Stomach (tissue), 9 donors: ENCODE measurements around the gene VCPKMT. TPM values are rescaled to one million over a fixed set of nuclear protein-coding genes. Genes with fewer than 3 reads are reported as not detected.

ENCODE experiments used
- DNase-seq, 2 donors: peaks; one replicate each; pipeline versions ENCODE4 v3.0.0 to v3.0.0-alpha.2; 2013 to 2019
- H3K27ac ChIP-seq, 5 donors: fragments of 200-600 bp in 4 of 5; sonication (generic) in 4 of 5; one replicate each; pipeline ENCODE4 v1.5.1; 2013 to 2019; ENCODE audit warnings: mild to moderate bottlenecking in 1 of 5, moderate library complexity in 1 of 5
- H3K27me3 ChIP-seq, 3 donors: fragments of 200-600 bp; sonication (generic); one replicate each; pipeline ENCODE4 v1.5.1; 2017 to 2019; ENCODE audit warnings: mixed run types in 1 of 3
- H3K36me3 ChIP-seq, 4 donors: fragments of 200-600 bp; sonication (generic); 1 replicate in 3 of 4; 2 replicates in 1 of 4; pipeline ENCODE4 v1.5.1; 2016 to 2019
- H3K4me1 ChIP-seq, 4 donors: fragments of 200-600 bp; sonication (generic); one replicate each; pipeline ENCODE4 v1.5.1; 2016 to 2019
- H3K4me3 ChIP-seq, 4 donors: fragments of 200-600 bp; sonication (generic) in 3 of 4; one replicate each; pipeline ENCODE4 v1.5.1; 2016 to 2019; ENCODE audit warnings: mild to moderate bottlenecking in 1 of 4
- H3K9me3 ChIP-seq, 4 donors: fragments of 200-600 bp; sonication (generic); one replicate each; pipeline ENCODE4 v1.5.1; 2016 to 2019
- CTCF ChIP-seq, 7 experiments: fragments of 450-650 bp in 4 of 7; fragments of 200-600 bp in 3 of 7; sonication (generic) in 3 of 7; IDR thresholded peaks; one replicate each; pipeline ENCODE4 v1.5.1; 2016 to 2019; ENCODE audit warnings: antibody characterized with exemption in 7 of 7, control low read depth in 2 of 7, mild to moderate bottlenecking in 1 of 7
- EP300 ChIP-seq: sonication (generic); formaldehyde crosslinking; IDR thresholded peaks from one replicate; pipeline ENCODE4 v1.6.1; 2017; ENCODE audit warnings: antibody characterized with exemption
- POLR2A ChIP-seq, 4 donors: fragments of 450-650 bp; IDR thresholded peaks; one replicate each; pipeline ENCODE4 v1.6.1; 2016; ENCODE audit warnings: antibody characterized with exemption in 4 of 4, control low read depth in 2 of 4, mild to moderate bottlenecking in 1 of 4, moderate library complexity in 1 of 4
- POLR2AphosphoS5 ChIP-seq, 3 donors: sonication (generic); formaldehyde crosslinking; IDR thresholded peaks; one replicate each; pipeline ENCODE4 v1.6.1; 2016; ENCODE audit warnings: antibody characterized with exemption in 3 of 3
- WGBS, 5 donors: extraction: QIAGEN DNeasy Blood & Tissue Kit in 3 of 5; methylation state at CpG; one replicate each; pipeline versions ENCODE4 v1.1.5 to v1.1.7; 2013 to 2018; 5-methylcytosine and 5-hydroxymethylcytosine counted together
- intact Hi-C: fragments of 100-400 bp; cut with DNase I; formaldehyde crosslinking; loops from one replicate; pipeline ENCODE4 v1.15.1; 2023; ENCODE audit warnings: low total_unique reads
- polyA plus RNA-seq, 3 donors: library from polyadenylated mRNA; stranded (reverse); fragments of 200-250 nt; gene quantifications; one replicate each; pipeline ENCODE4 v1.2.3, GENCODE V29; 2013
- total RNA-seq, 5 donors: library from RNA; depleted of rRNA; stranded (reverse); fragments of >200 nt; gene quantifications; one replicate each; pipeline versions ENCODE4 v1.1.0 to v1.2.3, GENCODE V29; 2014 to 2016
- donor health status: healthy with polysubstance abuse.
- donor health status: Bipolar disorder and iron deficiency.
- donor health status: healthy.

The VCPKMT gene
- total and polyA plus RNA-seq, 8 donors: 1.3 to 11.6 (median 4.9) TPM; not detected in 1

- no peak overlapping the region for H3K27ac ChIP-seq
- peaks cover 4 to 52% (median 32%) of the 10 kb centered on the region in 4 donors for H3K4me1 ChIP-seq
- DNase-seq: no peak
- intact Hi-C loops: no loop called here
- 74 to 84% (median 78%) methylated on average over 4 of the region's 4 CpGs for WGBS, 5 donors
- H3K4me3 ChIP-seq: no peak overlapping the region
- H3K9me3 ChIP-seq: no peaks in the 10 kb centered on the region
- no peak for TF ChIP-seq EP300
- TF ChIP-seq POLR2A (IDR thresholded peaks at IDR 0.05): no peak
- no peak for TF ChIP-seq CTCF (IDR thresholded peaks at IDR 0.05)
- TF ChIP-seq POLR2AphosphoS5 (IDR thresholded peaks at IDR 0.05): no peak
- no peaks in the 10 kb centered on the region for H3K27me3 ChIP-seq
- peaks cover 39 to 80% (median 71%) of the 10 kb centered on the region in 4 donors for H3K36me3 ChIP-seq
Observed at GRCh38 chr14:50110323-50111037, 5.9 kb downstream of the VCPKMT start.

- DNase-seq: peak in 1 of 2 donors; percentile 36
- Histone ChIP-seq H3K27me3 (no peaks in the 10 kb centered on the region), H3K4me1 (peaks cover 0 to 45% (median 21%) of the 10 kb centered on the region in 4 donors), H3K4me3 (no peak overlapping the region), H3K36me3 (peaks cover 39 to 70% (median 64%) of the 10 kb centered on the region in 4 donors), H3K27ac (peak overlapping the region in 1 of 5 donors; percentile 80), H3K9me3 (no peaks in the 10 kb centered on the region)
- TF ChIP-seq POLR2AphosphoS5 (IDR thresholded peaks at IDR 0.05) (no peak), EP300 (no peak), POLR2A (IDR thresholded peaks at IDR 0.05) (no peak), CTCF (IDR thresholded peaks at IDR 0.05) (no peak)
- intact Hi-C loops: loop anchor here (10.0 kb wide), 2 partner anchors 225 to 255 kb away; partner anchors contain the start of gene NEMF
- 72 to 80% (median 79%) methylated on average over 6 of the region's 6 CpGs for WGBS, 5 donors
Observed at GRCh38 chr14:50109342-50109741, 7.0 kb downstream of the VCPKMT start.

- whole genome bisulfite sequencing, 5 donors: 28 to 55% (median 34%) methylated on average over 2 of the region's 2 CpGs
- H3K27ac ChIP-seq: peak overlapping the region; percentile 40 to 80 (median 77)
- H3K9me3 ChIP-seq: no peaks in the 10 kb centered on the region
- DNase-seq: no peak
- intact Hi-C loops: loop anchor here (10.0 kb wide), 2 partner anchors 223 to 253 kb away; partner anchors contain the start of gene NEMF
- H3K36me3 ChIP-seq: peaks cover 35 to 56% (median 50%) of the 10 kb centered on the region in 4 donors
- H3K4me3 ChIP-seq: no peak overlapping the region
- no peak for TF ChIP-seq CTCF (IDR thresholded peaks at IDR 0.05)
- TF ChIP-seq POLR2A (IDR thresholded peaks at IDR 0.05): no peak
- TF ChIP-seq EP300: no peak
- no peak for TF ChIP-seq POLR2AphosphoS5 (IDR thresholded peaks at IDR 0.05)
- no peaks in the 10 kb centered on the region for H3K27me3 ChIP-seq
- H3K4me1 ChIP-seq: peaks cover 0 to 34% (median 15%) of the 10 kb centered on the region in 4 donors
Observed at GRCh38 chr14:50107850-50108249, 8.5 kb downstream of the VCPKMT start.

GRCh38 chr14:50106178-50106577 is 10.2 kb downstream of the VCPKMT start:
- no peak for DNase-seq
- 21 to 62% (median 53%) methylated on average over 4 of the region's 4 CpGs for WGBS, 5 donors
- no peak for TF ChIP-seq CTCF (IDR thresholded peaks at IDR 0.05)
- TF ChIP-seq POLR2AphosphoS5 (IDR thresholded peaks at IDR 0.05): no peak
- TF ChIP-seq EP300: no peak
- no peak for TF ChIP-seq POLR2A (IDR thresholded peaks at IDR 0.05)
- intact Hi-C loops: loop anchor here (10.0 kb wide), 2 partner anchors 221 to 251 kb away; partner anchors contain the start of gene NEMF
- Histone ChIP-seq H3K27me3 (no peaks in the 10 kb centered on the region), H3K36me3 (peaks cover 19 to 44% (median 34%) of the 10 kb centered on the region in 4 donors), H3K27ac (peak overlapping the region in 2 of 5 donors; percentile 42 to 80), H3K9me3 (no peaks in the 10 kb centered on the region), H3K4me3 (no peak overlapping the region), H3K4me1 (peaks cover 0 to 39% (median 18%) of the 10 kb centered on the region in 4 donors)
